GM12801 (cell line): ENCODE data around the gene TNFRSF18.

Source experiments
- CTCF ChIP-seq: IDR thresholded peaks from one replicate; pipeline ENCODE4 v1.5.1; 2011; ENCODE audit warnings: control low read depth; ENCODE audit not compliant: insufficient read length; ENCODE audit errors: extremely low read depth

TNFRSF18 gene

GRCh38 chr1:1187938-1188337 lies 18.5 kb downstream of the TNFRSF18 start:
- TF ChIP-seq CTCF: no peak

GRCh38 chr1:1185101-1185765 lies 21.2 kb downstream of the TNFRSF18 start:
- TF ChIP-seq CTCF: no peak

GRCh38 chr1:1183833-1184775 lies 22.3 kb downstream of the TNFRSF18 start:
- TF ChIP-seq CTCF: no peak

- TF ChIP-seq CTCF: no peak
These were observed 23.1 kb downstream of the TNFRSF18 start for GRCh38 chr1:1183221-1183747.

- TF ChIP-seq CTCF: no peak
These were observed 23.7 kb downstream of the TNFRSF18 start for GRCh38 chr1:1182491-1183220.

- no peak for TF ChIP-seq CTCF
These were observed 24.4 kb downstream of the TNFRSF18 start for GRCh38 chr1:1181938-1182410.
